NCI-H2227 treated with DMSO at 0.1 percent for 48 hours (cell line): ENCODE data around the gene AMBRA1.
A peak's percentile ranks its signal among the peaks of the same experiment; 100 is the strongest.

ENCODE experiments used
- DNase-seq: peaks from one replicate; lab custom pipeline; 2025; lab: John Stamatoyannopoulos, UW

Gene AMBRA1

DNA sequence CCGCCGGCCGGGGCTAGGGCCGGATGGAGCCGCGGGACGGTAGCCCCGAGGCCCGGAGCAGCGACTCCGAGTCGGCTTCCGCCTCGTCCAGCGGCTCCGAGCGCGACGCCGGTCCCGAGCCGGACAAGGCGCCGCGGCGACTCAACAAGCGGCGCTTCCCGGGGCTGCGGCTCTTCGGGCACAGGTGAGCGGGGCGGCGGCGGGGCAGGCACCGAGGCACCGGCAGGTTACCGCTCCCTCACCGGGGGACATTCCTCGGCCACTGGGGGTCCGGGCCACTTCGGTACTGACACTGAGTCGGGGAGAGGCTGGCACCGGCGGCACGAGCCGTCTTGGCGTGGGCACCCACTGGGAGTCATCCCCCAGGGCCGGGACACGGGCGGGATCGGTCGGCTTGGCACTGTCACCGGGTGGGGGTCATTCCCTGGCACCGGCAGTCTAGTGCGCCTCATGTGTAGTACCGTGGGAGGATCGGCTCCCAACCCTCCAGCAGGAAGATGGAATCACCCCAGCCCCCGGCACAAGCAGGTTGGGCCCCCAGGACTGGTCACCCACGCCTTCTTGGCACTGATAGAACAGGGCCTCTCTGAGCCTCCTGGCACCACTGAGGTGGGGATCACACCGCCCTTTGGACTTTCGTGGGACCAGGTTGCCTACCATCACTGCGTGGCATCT, 246.0 kb downstream of the AMBRA1 start:
- DNase-seq: no peak

DNA sequence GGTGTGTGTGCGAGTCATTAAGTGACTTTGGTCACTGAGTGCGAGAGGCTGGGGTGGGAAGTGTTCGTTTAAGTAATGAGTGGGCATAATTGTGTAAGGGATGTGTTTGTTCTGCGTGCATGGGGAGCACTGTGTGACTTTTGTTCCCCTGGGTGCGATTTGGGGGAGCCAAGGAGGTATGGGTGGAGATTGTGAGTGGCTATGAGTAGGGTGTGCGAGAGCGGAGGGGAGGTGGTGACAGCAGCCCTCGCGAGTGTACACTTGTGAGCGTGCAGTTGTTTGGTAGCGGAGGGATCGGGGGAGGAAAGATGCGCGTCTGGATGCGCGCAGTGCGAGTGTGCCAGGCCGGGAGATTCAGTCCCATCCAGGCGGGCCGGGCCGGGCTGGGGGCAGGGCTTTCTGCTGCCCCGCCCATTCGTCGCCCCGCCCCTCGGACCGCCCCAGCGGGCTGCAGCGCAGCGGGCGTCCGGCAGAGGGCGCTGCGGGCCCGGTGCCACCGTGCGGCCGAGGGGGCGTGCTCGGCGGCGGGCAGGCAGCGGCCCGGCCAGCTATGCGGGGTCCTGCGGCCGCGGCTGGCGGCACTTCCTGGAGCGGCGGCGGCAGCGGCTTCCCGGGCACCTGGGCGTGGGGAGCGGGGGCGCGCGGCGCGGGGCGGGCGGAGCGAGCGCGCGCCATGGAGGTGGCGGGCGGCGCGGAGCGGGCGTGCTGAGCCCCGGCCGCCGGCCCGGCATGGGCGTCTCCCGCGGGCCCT, 246.8 kb downstream of the AMBRA1 start, which contains the start of gene DGKZ:
Gene DGKZ, plus strand, starts transcription at position 578 of the 751 bp plus-strand sequence. CDS start 197 bp downstream, outside the sequence.
- DNase-seq: peak; percentile 84
